PC-3 (cell line): ENCODE measurements around the gene ACAP2. TPM values are rescaled to one million over a fixed set of nuclear protein-coding genes. Genes with fewer than 3 reads are reported as not detected.

Experiments used
- ATAC-seq: fragments of 200-7000 bp; cut with Tn5 transposase; 2 replicates; pipeline ENCODE4 v1.9.1; 2020; ENCODE audit warnings: mild to moderate bottlenecking, moderate library complexity
- BruUV-seq: library from RNA; stranded (reverse); fragments of 400-500 nt; replicated peaks from 2 replicates; lab custom pipeline; 2021; lab: Mats Ljungman, UMichigan
- CTCF ChIA-PET: fragments of 300-600 bp; sonication (Branson Sonifier 250); formaldehyde crosslinking; loops from one replicate; lab custom pipeline; 2022; ENCODE audit warnings: antibody characterized with exemption; lab: Charles Lee
- POLR2A ChIA-PET: fragments of 300-600 bp; sonication (Branson Sonifier 250); formaldehyde crosslinking; loops from one replicate; lab custom pipeline; 2022; ENCODE audit warnings: antibody characterized with exemption; ENCODE audit not compliant: unreplicated experiment; lab: Charles Lee
- DNase-seq: peaks from one replicate; pipeline ENCODE4 v3.0.0-alpha.2; 2015
- H2AFZ ChIP-seq: fragments of 300-600 bp; sonication (generic); 2 replicates; pipeline ENCODE4 v1.6.0; 2016; ENCODE audit warnings: antibody characterized with exemption, low read length
- H3F3A ChIP-seq: fragments of 300-600 bp; sonication (generic); one replicate; pipeline ENCODE4 v1.6.0; 2017; ENCODE audit warnings: antibody characterized with exemption, low read length, control low read depth, mild to moderate bottlenecking; ENCODE audit not compliant: unreplicated experiment
- H3K27ac ChIP-seq: fragments of 300-600 bp; sonication (generic); 2 replicates; pipeline ENCODE4 v1.5.1; 2016; ENCODE audit warnings: mild to moderate bottlenecking, low read length
- H3K27me3 ChIP-seq: fragments of 300-600 bp; sonication (generic); 2 replicates; pipeline ENCODE4 v1.6.1; 2016; ENCODE audit warnings: low read length, mixed read lengths
- H3K36me3 ChIP-seq: fragments of 300-600 bp; sonication (generic); 2 replicates; pipeline ENCODE4 v1.6.1; 2016; ENCODE audit warnings: low read depth, mixed run types, low read length, mixed read lengths
- H3K4me1 ChIP-seq: fragments of 300-600 bp; sonication (generic); 2 replicates; pipeline ENCODE4 v1.5.1; 2016; ENCODE audit warnings: low read length; ENCODE audit not compliant: insufficient read depth
- H3K4me2 ChIP-seq: fragments of 300-600 bp; sonication (generic); 2 replicates; pipeline ENCODE4 v1.6.0; 2016; ENCODE audit warnings: low read length
- H3K4me3 ChIP-seq: fragments of 300-600 bp; sonication (generic); 2 replicates; pipeline ENCODE4 v1.5.1; 2016; ENCODE audit warnings: mild to moderate bottlenecking, low read length, mixed read lengths
- H3K79me2 ChIP-seq: fragments of 300-600 bp; sonication (generic); 2 replicates; pipeline ENCODE4 v1.6.1; 2017; ENCODE audit warnings: low read length, mixed read lengths
- H3K9ac ChIP-seq: fragments of 300-600 bp; sonication (generic); 2 replicates; pipeline ENCODE4 v1.6.0; 2016; ENCODE audit warnings: mild to moderate bottlenecking, low read length
- H3K9me2 ChIP-seq: fragments of 300-600 bp; sonication (generic); replicated peaks from 2 replicates; pipeline ENCODE4 v1.6.1; 2016; ENCODE audit warnings: mixed run types, low read length, mixed read lengths
- H3K9me3 ChIP-seq: fragments of 300-600 bp; sonication (generic); 2 replicates; pipeline ENCODE4 v1.6.1; 2016; ENCODE audit warnings: low read length, mixed read lengths
- H4K20me1 ChIP-seq: fragments of 300-600 bp; sonication (generic); 2 replicates; pipeline ENCODE4 v1.6.1; 2016; ENCODE audit warnings: low read length, mixed read lengths
- EZH2 ChIP-seq: fragments of 300-600 bp; sonication (generic); IDR thresholded peaks from one replicate; pipeline ENCODE4 v1.6.1; 2017; ENCODE audit warnings: antibody characterized with exemption, mild to moderate bottlenecking, low read length; ENCODE audit not compliant: unreplicated experiment
- EZH2phosphoT487 ChIP-seq: fragments of 300-600 bp; sonication (generic); IDR thresholded peaks from 2 replicates; pipeline ENCODE4 v1.6.1; 2018; ENCODE audit warnings: mild to moderate bottlenecking, antibody characterized with exemption, low read length, borderline replicate concordance
- intact Hi-C: fragments of 100-400 bp; cut with micrococcal nuclease; formaldehyde crosslinking; loops from 2 replicates; pipeline ENCODE4 v1.9.0; 2023
- total RNA-seq: library from RNA; depleted of rRNA; stranded (reverse); fragments of >200 nt; gene quantifications from 2 replicates; pipeline ENCODE4 v1.2.3, GENCODE V29; 2014
- TF ChIP-seq, protein P1 (sequence below): fragments of 300-600 bp; sonication (generic); conservative IDR thresholded peaks from 2 replicates; pipeline ENCODE4 v1.5.1; 2017; ENCODE audit warnings: antibody characterized with exemption, low read depth, mild to moderate bottlenecking, low read length

Gene ACAP2
- total RNA-seq, 1 experiment from 2014 or later: 33.5 TPM

DNA sequence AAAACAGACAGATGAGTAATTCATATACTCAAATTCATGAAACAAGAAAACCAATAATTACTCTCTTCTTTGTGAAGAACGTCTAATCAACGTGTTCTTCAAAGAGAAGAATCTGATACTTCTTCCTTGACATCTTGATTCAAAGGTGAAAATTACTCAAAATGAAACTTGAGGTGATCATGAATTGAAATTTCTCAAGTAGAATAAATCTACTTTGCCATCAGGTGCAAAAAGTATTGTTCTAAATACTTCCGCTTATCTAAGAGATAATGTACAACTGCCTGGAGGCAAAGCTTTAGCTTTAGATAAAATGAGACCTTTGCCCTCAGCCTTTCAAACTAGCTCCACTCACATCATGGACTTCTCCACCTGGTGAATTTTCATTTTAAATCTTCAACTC is 158.0 kb downstream of the ACAP2 start:
- no peaks in the 10 kb centered on the region for H3K9me2 ChIP-seq
- BruUV-seq: no TSS peak
- TF ChIP-seq, protein P1, sequence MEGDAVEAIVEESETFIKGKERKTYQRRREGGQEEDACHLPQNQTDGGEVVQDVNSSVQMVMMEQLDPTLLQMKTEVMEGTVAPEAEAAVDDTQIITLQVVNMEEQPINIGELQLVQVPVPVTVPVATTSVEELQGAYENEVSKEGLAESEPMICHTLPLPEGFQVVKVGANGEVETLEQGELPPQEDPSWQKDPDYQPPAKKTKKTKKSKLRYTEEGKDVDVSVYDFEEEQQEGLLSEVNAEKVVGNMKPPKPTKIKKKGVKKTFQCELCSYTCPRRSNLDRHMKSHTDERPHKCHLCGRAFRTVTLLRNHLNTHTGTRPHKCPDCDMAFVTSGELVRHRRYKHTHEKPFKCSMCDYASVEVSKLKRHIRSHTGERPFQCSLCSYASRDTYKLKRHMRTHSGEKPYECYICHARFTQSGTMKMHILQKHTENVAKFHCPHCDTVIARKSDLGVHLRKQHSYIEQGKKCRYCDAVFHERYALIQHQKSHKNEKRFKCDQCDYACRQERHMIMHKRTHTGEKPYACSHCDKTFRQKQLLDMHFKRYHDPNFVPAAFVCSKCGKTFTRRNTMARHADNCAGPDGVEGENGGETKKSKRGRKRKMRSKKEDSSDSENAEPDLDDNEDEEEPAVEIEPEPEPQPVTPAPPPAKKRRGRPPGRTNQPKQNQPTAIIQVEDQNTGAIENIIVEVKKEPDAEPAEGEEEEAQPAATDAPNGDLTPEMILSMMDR: no peak
- TF ChIP-seq EZH2phosphoT487 (no peak), EZH2 (no peak)

DNA sequence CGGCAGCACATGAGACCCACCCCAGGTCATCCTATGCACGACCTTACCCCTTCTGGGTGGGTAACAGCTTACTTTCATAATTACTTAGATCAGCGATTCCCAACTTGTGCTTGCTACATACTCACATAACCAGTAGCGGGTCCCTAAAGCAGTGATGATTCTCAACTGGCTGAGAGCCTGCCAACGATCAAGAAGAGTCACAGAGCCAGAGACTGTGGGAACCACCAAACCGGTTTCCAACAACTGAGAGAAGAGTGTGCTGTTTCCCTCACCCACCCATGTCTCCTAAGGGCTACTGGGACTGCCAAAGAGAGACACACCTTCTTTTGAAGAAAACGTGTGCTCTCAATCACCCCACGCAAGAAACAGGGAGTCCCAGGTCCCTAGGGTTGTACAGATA is 159.9 kb downstream of the ACAP2 start:
- H3K4me2 ChIP-seq: no peak overlapping the region
- CTCF ChIA-PET: no interaction called here
- H3K9ac ChIP-seq: no peak overlapping the region
- H3K27ac ChIP-seq: no peak overlapping the region
- H3K79me2 ChIP-seq: no peaks in the 10 kb centered on the region
- no peak for ATAC-seq
- no peak for DNase-seq
- H3F3A ChIP-seq: no peaks in the 10 kb centered on the region
- H3K9me2 ChIP-seq: no peaks in the 10 kb centered on the region
- no peaks in the 10 kb centered on the region for H3K27me3 ChIP-seq
- BruUV-seq: no TSS peak
- intact Hi-C loops: no loop called here
- H3K4me3 ChIP-seq: no peak overlapping the region
- peaks cover 18% of the 10 kb centered on the region for H3K4me1 ChIP-seq
- TF ChIP-seq EZH2 (no peak), EZH2phosphoT487 (no peak)
- TF ChIP-seq, protein P1: no peak
- H2AFZ ChIP-seq: no peak overlapping the region
- H4K20me1 ChIP-seq: no peaks in the 10 kb centered on the region
- no peaks in the 10 kb centered on the region for H3K9me3 ChIP-seq
- POLR2A ChIA-PET: no interaction called here
- H3K36me3 ChIP-seq: peaks cover 8% of the 10 kb centered on the region; the same call in 1 of the 2 replicates

More for the DNA sequence above, 158.0 kb downstream of the ACAP2 start:
- H3K9ac ChIP-seq: no peak overlapping the region
- CTCF ChIA-PET: no interaction called here
- DNase-seq: no peak
- POLR2A ChIA-PET: no interaction called here
- no peaks in the 10 kb centered on the region for H3K27me3 ChIP-seq
- H3K9me3 ChIP-seq: no peaks in the 10 kb centered on the region
- H3K27ac ChIP-seq: no peak overlapping the region
- no peak overlapping the region for H3K4me2 ChIP-seq
- peaks cover 7% of the 10 kb centered on the region; the same call in 1 of the 2 replicates for H3K36me3 ChIP-seq
- peaks cover 18% of the 10 kb centered on the region for H3K4me1 ChIP-seq
- intact Hi-C loops: loop anchor here (5.0 kb wide), 1 partner anchor 157 kb away; the partner anchor contains the start of gene ACAP2
- H2AFZ ChIP-seq: no peak overlapping the region
- ATAC-seq: no peak
- H4K20me1 ChIP-seq: no peaks in the 10 kb centered on the region
- no peaks in the 10 kb centered on the region for H3K79me2 ChIP-seq
- H3K4me3 ChIP-seq: no peak overlapping the region
- H3F3A ChIP-seq: no peaks in the 10 kb centered on the region

DNA sequence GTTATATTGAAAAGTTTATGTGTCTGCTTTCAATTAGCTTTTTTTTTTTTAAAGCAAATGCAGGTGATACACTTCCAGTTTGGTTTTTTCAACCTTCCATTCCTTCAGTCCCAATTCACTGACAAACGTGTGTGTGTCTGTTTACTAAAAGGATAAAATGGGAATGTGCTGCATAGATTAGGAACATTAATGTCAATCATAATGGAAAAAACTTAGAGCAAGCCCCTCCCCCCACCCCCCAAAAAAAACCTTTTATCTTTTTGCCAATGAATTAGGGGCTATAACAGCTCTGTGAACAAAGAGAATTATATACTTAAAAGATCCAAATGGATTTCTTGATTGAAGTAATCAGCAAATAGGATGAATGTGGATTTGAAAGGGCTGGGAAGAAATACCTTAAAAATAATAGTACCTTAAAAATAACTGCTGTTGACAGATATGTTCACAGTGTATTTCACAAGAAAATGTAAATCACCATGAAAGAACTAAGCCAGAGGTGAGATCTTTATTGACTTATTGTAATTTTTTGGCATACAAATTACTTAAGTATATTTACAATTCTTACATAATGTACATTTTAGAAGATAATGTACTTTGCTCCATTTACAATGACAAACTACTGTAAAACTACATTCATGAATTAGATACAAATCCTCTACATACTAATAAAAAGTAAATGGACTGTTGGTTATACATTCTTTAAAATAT is 168.4 kb downstream of the ACAP2 start:
- Histone ChIP-seq H3K4me1 (peaks cover 13% of the 10 kb centered on the region), H3K27ac (no peak overlapping the region), H3K9me2 (no peaks in the 10 kb centered on the region), H3K4me3 (no peak overlapping the region), H4K20me1 (peaks cover 6% of the 10 kb centered on the region; the same call in 1 of the 2 replicates), H3K9ac (no peak overlapping the region), H3K79me2 (peaks cover 11% of the 10 kb centered on the region), H2AFZ (no peak overlapping the region), H3K36me3 (peaks cover 4% of the 10 kb centered on the region; the same call in 1 of the 2 replicates), H3K4me2 (no peak overlapping the region), H3K27me3 (no peaks in the 10 kb centered on the region), H3F3A (no peaks in the 10 kb centered on the region), H3K9me3 (no peaks in the 10 kb centered on the region)
- intact Hi-C loops: loop anchor here (5.0 kb wide), 2 partner anchors 268 to 578 kb away; partner anchors contain the start of gene PPP1R2
- POLR2A ChIA-PET: no interaction called here
- no peak for ATAC-seq
- DNase-seq: no peak
- BruUV-seq: no TSS peak
- CTCF ChIA-PET: interaction anchor here (0.5 kb wide), 1 partner anchor 126 kb away, joined by 6 read pairs; no protein-coding TSS in a partner anchor
- TF ChIP-seq, protein P1: no peak
- TF ChIP-seq EZH2phosphoT487 (no peak), EZH2 (no peak)
